Ishikawa (cell line): ENCODE measurements around the gene GRIK4.
A peak's percentile ranks its signal among the peaks of the same experiment; 100 is the strongest.

Experiments
- CEBPB ChIP-seq: IDR thresholded peaks from 2 replicates; pipeline ENCODE4 v1.6.1; 2012
- CREB1 ChIP-seq: IDR thresholded peaks from 2 replicates; pipeline ENCODE4 v1.6.1; 2012; ENCODE audit warnings: low read depth
- EGR1 ChIP-seq: IDR thresholded peaks from 2 replicates; pipeline ENCODE4 v1.6.1; 2012
- EP300 ChIP-seq: IDR thresholded peaks from 2 replicates; pipeline ENCODE4 v1.6.1; 2012; ENCODE audit warnings: borderline replicate concordance
- FOXM1 ChIP-seq: IDR thresholded peaks from 2 replicates; pipeline ENCODE4 v1.6.1; 2012; ENCODE audit warnings: low read depth, borderline replicate concordance
- MAX ChIP-seq: IDR thresholded peaks from 2 replicates; pipeline ENCODE4 v1.6.1; 2012
- NFIC ChIP-seq: IDR thresholded peaks from 2 replicates; pipeline ENCODE4 v1.6.1; 2012
- RAD21 ChIP-seq: IDR thresholded peaks from 2 replicates; pipeline ENCODE4 v1.6.1; 2012; ENCODE audit warnings: low read depth
- REST ChIP-seq: IDR thresholded peaks from 2 replicates; pipeline ENCODE4 v1.6.1; 2012; ENCODE audit warnings: low read depth, mild to moderate bottlenecking
- TAF1 ChIP-seq: IDR thresholded peaks from 2 replicates; pipeline ENCODE4 v1.6.1; 2012; ENCODE audit warnings: low read depth, mild to moderate bottlenecking
- TCF12 ChIP-seq: IDR thresholded peaks from 2 replicates; pipeline ENCODE4 v1.6.1; 2012; ENCODE audit warnings: low read depth
- TEAD4 ChIP-seq: IDR thresholded peaks from 2 replicates; pipeline ENCODE4 v1.6.1; 2012
- USF1 ChIP-seq: IDR thresholded peaks from 2 replicates; pipeline ENCODE4 v1.6.1; 2012
- YY1 ChIP-seq: IDR thresholded peaks from 2 replicates; pipeline ENCODE4 v1.6.1; 2012; ENCODE audit warnings: low read depth
- ZBTB7A ChIP-seq: IDR thresholded peaks from 2 replicates; pipeline ENCODE4 v1.6.1; 2012; ENCODE audit warnings: low read depth

The GRIK4 gene

GRCh38 chr11:120740380-120740779, 228.8 kb downstream of the GRIK4 start:
- no peak for TF ChIP-seq EGR1
- no peak for TF ChIP-seq REST
- no peak for TF ChIP-seq EP300
- TF ChIP-seq TCF12 = no peak
- no peak for TF ChIP-seq USF1
- TF ChIP-seq ZBTB7A = no peak
- TF ChIP-seq CREB1 = no peak
- no peak for TF ChIP-seq YY1
- no peak for TF ChIP-seq FOXM1
- no peak for TF ChIP-seq RAD21
- TF ChIP-seq TAF1 = no peak
- no peak for TF ChIP-seq NFIC
- no peak for TF ChIP-seq MAX
- TF ChIP-seq CEBPB = no peak
- no peak for TF ChIP-seq TEAD4

GRCh38 chr11:120744016-120744994, 232.8 kb downstream of the GRIK4 start:
- TF ChIP-seq NFIC = no peak
- TF ChIP-seq TCF12 = no peak
- no peak for TF ChIP-seq CEBPB
- TF ChIP-seq FOXM1 = no peak
- no peak for TF ChIP-seq USF1
- TF ChIP-seq TEAD4 = no peak
- TF ChIP-seq MAX = no peak
- TF ChIP-seq REST = no peak
- no peak for TF ChIP-seq TAF1
- TF ChIP-seq EP300 = no peak
- no peak for TF ChIP-seq YY1
- TF ChIP-seq EGR1 = no peak
- TF ChIP-seq RAD21 = no peak
- no peak for TF ChIP-seq CREB1
- TF ChIP-seq ZBTB7A = no peak

GRCh38 chr11:120746376-120746775, 234.8 kb downstream of the GRIK4 start:
- peak; percentile 75 for TF ChIP-seq REST
- TF ChIP-seq YY1 = no peak

- no peak for TF ChIP-seq RAD21
- no peak for TF ChIP-seq NFIC
- TF ChIP-seq TCF12 = no peak
- TF ChIP-seq YY1 = no peak
- no peak for TF ChIP-seq EGR1
- TF ChIP-seq MAX = no peak
- no peak for TF ChIP-seq ZBTB7A
- no peak for TF ChIP-seq USF1
- no peak for TF ChIP-seq FOXM1
- no peak for TF ChIP-seq CREB1
- TF ChIP-seq TEAD4 = no peak
- no peak for TF ChIP-seq EP300
- TF ChIP-seq TAF1 = no peak
- no peak for TF ChIP-seq CEBPB
- no peak for TF ChIP-seq REST
These were observed 235.5 kb downstream of the GRIK4 start for GRCh38 chr11:120746836-120747609.
